Astrocyte (in vitro differentiated cells and primary cell): ENCODE measurements around the gene MARK4. TPM values are rescaled to one million over a fixed set of nuclear protein-coding genes. Genes with fewer than 3 reads are reported as not detected.

ENCODE experiments used
- DNase-seq: peaks from one replicate; pipeline ENCODE4 v3.0.0-alpha.2; 2010; ENCODE audit warnings: low read depth
- FAIRE-seq: peaks from 2 replicates; lab custom pipeline; 2011; peaks lifted over from hg19 to GRCh38; lab: Jason Lieb, UNC
- H2AFZ ChIP-seq: 2 replicates; pipeline ENCODE4 v1.6.0; 2012; ENCODE audit warnings: low read depth, low read length, inconsistent platforms
- H3K27ac ChIP-seq: 2 replicates; pipeline ENCODE4 v1.5.1; 2011; ENCODE audit warnings: low read depth, low read length, inconsistent platforms
- H3K27me3 ChIP-seq: 2 replicates; pipeline ENCODE4 v1.6.0; 2011; ENCODE audit warnings: low read length, inconsistent platforms; ENCODE audit not compliant: insufficient read depth
- H3K36me3 ChIP-seq: 2 replicates; pipeline ENCODE4 v1.5.1; 2011; ENCODE audit warnings: low read length, inconsistent platforms; ENCODE audit not compliant: insufficient read depth
- H3K4me1 ChIP-seq: 2 replicates; pipeline ENCODE4 v1.5.1; 2011; ENCODE audit warnings: low read length, inconsistent platforms; ENCODE audit not compliant: insufficient read depth
- H3K4me2 ChIP-seq: 2 replicates; pipeline ENCODE4 v1.6.0; 2012; ENCODE audit warnings: low read length, inconsistent platforms
- H3K4me3 ChIP-seq: 2 replicates; pipeline ENCODE4 v1.5.1; 2011; ENCODE audit warnings: low read depth, mild to moderate bottlenecking, low read length, inconsistent platforms; ENCODE audit not compliant: insufficient read depth
- H3K79me2 ChIP-seq: 2 replicates; pipeline ENCODE4 v1.6.0; 2012; ENCODE audit warnings: mild to moderate bottlenecking, low read length, inconsistent platforms; ENCODE audit not compliant: insufficient read depth
- H3K9ac ChIP-seq: 2 replicates; pipeline ENCODE4 v1.6.0; 2012; ENCODE audit warnings: mild to moderate bottlenecking, low read length, inconsistent platforms
- H3K9me3 ChIP-seq: 2 replicates; pipeline ENCODE4 v1.5.1; 2012; ENCODE audit warnings: low read depth, mild to moderate bottlenecking, low read length, inconsistent platforms; ENCODE audit not compliant: insufficient read depth
- H4K20me1 ChIP-seq: 2 replicates; pipeline ENCODE4 v1.6.0; 2012; ENCODE audit warnings: low read length, inconsistent platforms; ENCODE audit not compliant: insufficient read depth
- H3K27ac Mint-ChIP-seq: one replicate; pipeline ENCODE4 v1.8.0; 2021; ENCODE audit warnings: mild to moderate bottlenecking, mixed read lengths; ENCODE audit not compliant: unreplicated experiment
- H3K27me3 Mint-ChIP-seq: one replicate; pipeline ENCODE4 v1.8.0; 2021; ENCODE audit warnings: low read depth, mixed read lengths; ENCODE audit not compliant: unreplicated experiment
- H3K36me3 Mint-ChIP-seq: one replicate; pipeline ENCODE4 v1.8.0; 2021; ENCODE audit warnings: low read depth, mixed read lengths; ENCODE audit not compliant: unreplicated experiment
- H3K4me1 Mint-ChIP-seq: one replicate; pipeline ENCODE4 v1.8.0; 2021; ENCODE audit warnings: low read depth, mixed read lengths; ENCODE audit not compliant: unreplicated experiment
- H3K4me3 Mint-ChIP-seq: one replicate; pipeline ENCODE4 v1.8.0; 2021; ENCODE audit warnings: mild to moderate bottlenecking, moderate library complexity, mixed read lengths; ENCODE audit not compliant: unreplicated experiment
- H3K9me3 Mint-ChIP-seq: one replicate; pipeline ENCODE4 v1.8.0; 2021; ENCODE audit warnings: mild to moderate bottlenecking, mixed read lengths; ENCODE audit not compliant: unreplicated experiment
- CTCF ChIP-seq: IDR thresholded peaks from 2 replicates; pipeline ENCODE4 v1.5.1; 2011; ENCODE audit warnings: low read depth, mild to moderate bottlenecking, inconsistent platforms, low read length, moderate library complexity; ENCODE audit not compliant: insufficient read depth
- EZH2 ChIP-seq: IDR thresholded peaks from 2 replicates; pipeline ENCODE4 v1.6.1; 2012; ENCODE audit warnings: mild to moderate bottlenecking, low read length, inconsistent platforms; ENCODE audit not compliant: insufficient read depth
- total RNA-seq: library from RNA; stranded (reverse); gene quantifications from 2 replicates; pipeline ENCODE4 v1.2.1, GENCODE V29; 2021

MARK4 gene
- total RNA-seq, 1 donor from 2014 or later, result 61.0 TPM

DNA sequence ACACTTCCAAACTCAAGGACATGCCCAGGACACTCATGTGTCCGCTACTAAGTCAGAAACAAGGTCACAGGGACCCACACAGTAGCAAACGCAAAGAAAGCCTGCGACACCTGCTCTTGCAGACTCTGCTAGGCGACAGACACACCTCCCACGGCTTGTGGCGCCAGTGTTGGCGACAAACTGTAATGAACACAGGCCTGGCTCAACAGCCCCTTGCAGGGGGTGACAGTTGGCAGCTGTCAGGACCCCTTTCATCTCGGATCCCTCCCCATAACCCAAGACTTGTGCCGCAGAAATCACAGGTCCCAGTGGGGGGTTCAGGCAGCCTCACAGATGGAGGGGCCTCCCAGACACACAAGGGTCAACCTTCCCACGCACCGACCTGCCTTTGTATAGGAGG, 71.2 kb downstream of the MARK4 start:
- Histone ChIP-seq H2AFZ (no peak overlapping the region), H3K27me3 (peaks cover 7% of the 10 kb centered on the region), H3K4me1 (peaks cover 7% of the 10 kb centered on the region), H3K4me3 (no peak overlapping the region), H3K79me2 (no peaks in the 10 kb centered on the region), H3K9me3 (no peaks in the 10 kb centered on the region), H3K4me2 (no peak overlapping the region), H3K27ac (no peak overlapping the region), H4K20me1 (no peaks in the 10 kb centered on the region), H3K36me3 (no peaks in the 10 kb centered on the region), H3K9ac (no peak overlapping the region)
- Mint-ChIP-seq H3K9me3 (no peaks in the 10 kb centered on the region), H3K27me3 (peaks cover 23% of the 10 kb centered on the region), H3K27ac (no peak overlapping the region), H3K36me3 (no peaks in the 10 kb centered on the region), H3K4me1 (peaks cover 2% of the 10 kb centered on the region), H3K4me3 (no peak overlapping the region)
- no peak for FAIRE-seq
- no peak for TF ChIP-seq CTCF
- no peak for TF ChIP-seq EZH2
- no peak for DNase-seq

- Histone ChIP-seq H2AFZ (peak within 1 kb of the TSS; percentile 67), H3K36me3 (no peaks in the 10 kb centered on the region), H3K79me2 (no peaks in the 10 kb centered on the region), H3K9me3 (no peaks in the 10 kb centered on the region), H4K20me1 (no peaks in the 10 kb centered on the region), H3K27ac (no peak within 1 kb of the TSS), H3K9ac (peak within 1 kb of the TSS; percentile 57), H3K4me2 (peak within 1 kb of the TSS; percentile 78), H3K27me3 (peaks cover 7% of the 10 kb centered on the region), H3K4me1 (peaks cover 7% of the 10 kb centered on the region), H3K4me3 (no peak within 1 kb of the TSS)
- DNase-seq, result no peak
- peaks cover 19% of the 10 kb centered on the region for H3K27me3 Mint-ChIP-seq
- H3K4me1 Mint-ChIP-seq, result peaks cover 2% of the 10 kb centered on the region
- H3K27ac Mint-ChIP-seq, result no peak within 1 kb of the TSS
- FAIRE-seq, result no peak
- no peaks in the 10 kb centered on the region for H3K36me3 Mint-ChIP-seq
- H3K4me3 Mint-ChIP-seq, result no peak within 1 kb of the TSS
- no peak for TF ChIP-seq EZH2
- no peak for TF ChIP-seq CTCF
- no peaks in the 10 kb centered on the region for H3K9me3 Mint-ChIP-seq
Measured at GRCh38 chr19:45322744-45323281, 71.7 kb downstream of the MARK4 start, which contains the start of gene CKM. Gene CKM (minus strand): TSS chr19:45322875. CDS start chr19:45319713, 3,162 bp downstream.

DNA sequence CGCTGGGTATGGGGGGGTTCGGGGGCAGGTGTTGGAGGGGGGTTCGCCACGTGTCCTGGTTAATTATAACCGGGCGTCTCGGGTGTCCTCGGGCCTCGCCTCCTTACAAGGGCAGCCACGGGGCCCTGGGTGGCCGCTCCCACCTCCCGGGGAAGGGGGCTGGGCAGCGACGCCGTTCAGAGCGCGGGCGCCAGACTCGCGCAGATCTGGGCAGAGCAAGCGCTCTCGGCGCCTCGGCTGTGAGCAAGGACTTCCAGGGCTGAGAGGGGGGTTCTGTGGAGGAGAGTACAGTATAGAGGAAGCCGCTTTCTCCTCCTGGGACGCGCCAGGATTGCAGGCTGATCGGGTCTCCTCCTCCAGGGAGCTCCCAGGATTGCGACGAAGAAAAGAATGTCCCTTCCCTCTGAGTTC, 72.6 kb downstream of the MARK4 start:
- Histone ChIP-seq H2AFZ (peak overlapping the region; percentile 67), H3K27me3 (peaks cover 7% of the 10 kb centered on the region), H3K9ac (peak overlapping the region; percentile 57), H3K27ac (no peak overlapping the region), H3K36me3 (no peaks in the 10 kb centered on the region), H3K9me3 (no peaks in the 10 kb centered on the region), H4K20me1 (no peaks in the 10 kb centered on the region), H3K79me2 (no peaks in the 10 kb centered on the region), H3K4me1 (peaks cover 7% of the 10 kb centered on the region), H3K4me3 (no peak overlapping the region), H3K4me2 (peak overlapping the region; percentile 78)
- H3K27me3 Mint-ChIP-seq, result peaks cover 15% of the 10 kb centered on the region
- H3K36me3 Mint-ChIP-seq, result no peaks in the 10 kb centered on the region
- no peak overlapping the region for H3K27ac Mint-ChIP-seq
- no peak overlapping the region for H3K4me3 Mint-ChIP-seq
- DNase-seq (no peak), FAIRE-seq (no peak)
- no peaks in the 10 kb centered on the region for H3K9me3 Mint-ChIP-seq
- TF ChIP-seq EZH2 (no peak), CTCF (no peak)
- H3K4me1 Mint-ChIP-seq, result peaks cover 2% of the 10 kb centered on the region
